Colon (tissue), 2 donors: Measurements from ENCODE around the gene SYT6.
"Not testable (repeated sequence)": the region's sequence is repeated elsewhere in the genome, so short reads cannot be mapped to it uniquely, and the experiment has no call there.

ENCODE experiments used
- FAIRE-seq: peaks from 2 replicates; lab custom pipeline; 2012; peaks lifted over from hg19 to GRCh38; lab: Jason Lieb, UNC
- donor health status: control.
- donor health status: control.

The SYT6 gene

DNA sequence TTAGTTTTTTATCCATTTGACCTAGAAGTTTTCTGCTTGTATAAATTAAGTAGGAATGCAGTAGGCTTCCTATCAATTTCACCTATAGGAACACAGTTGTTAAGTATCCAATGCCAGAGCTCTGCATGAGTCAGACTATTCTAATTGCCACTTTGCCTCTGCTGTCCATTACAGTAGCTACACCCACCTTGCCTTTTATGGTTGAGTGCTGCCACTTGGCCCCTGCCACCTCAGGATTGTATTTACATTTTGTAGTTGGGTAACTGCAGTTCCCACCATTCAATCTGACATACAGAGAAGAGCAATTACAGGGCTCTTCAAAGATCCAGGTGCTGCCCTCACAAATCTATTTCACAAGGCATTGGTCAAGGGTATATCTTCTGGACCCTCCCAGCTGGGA is 83.9 kb downstream of the SYT6 start:
- not testable (repeated sequence) for FAIRE-seq

DNA sequence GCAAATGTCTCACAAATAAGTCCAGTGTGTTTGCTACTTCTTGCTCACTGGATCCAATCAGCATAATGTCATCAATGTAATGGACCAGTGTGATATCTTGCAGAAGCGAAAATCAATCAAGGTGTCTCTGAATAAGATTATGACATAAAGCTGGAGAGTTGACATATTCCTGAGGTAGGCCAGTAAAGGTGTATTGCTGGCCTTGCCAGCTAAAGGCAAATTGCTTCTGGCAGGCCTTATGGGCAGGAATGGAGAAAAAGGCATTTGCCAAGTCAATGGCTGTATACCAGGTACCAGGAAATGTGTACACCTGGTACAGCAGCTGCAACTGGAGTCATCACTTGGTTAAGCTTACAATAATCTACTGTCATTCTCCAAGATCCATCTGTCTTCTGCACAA is 85.0 kb downstream of the SYT6 start:
- not testable (repeated sequence) for FAIRE-seq

DNA sequence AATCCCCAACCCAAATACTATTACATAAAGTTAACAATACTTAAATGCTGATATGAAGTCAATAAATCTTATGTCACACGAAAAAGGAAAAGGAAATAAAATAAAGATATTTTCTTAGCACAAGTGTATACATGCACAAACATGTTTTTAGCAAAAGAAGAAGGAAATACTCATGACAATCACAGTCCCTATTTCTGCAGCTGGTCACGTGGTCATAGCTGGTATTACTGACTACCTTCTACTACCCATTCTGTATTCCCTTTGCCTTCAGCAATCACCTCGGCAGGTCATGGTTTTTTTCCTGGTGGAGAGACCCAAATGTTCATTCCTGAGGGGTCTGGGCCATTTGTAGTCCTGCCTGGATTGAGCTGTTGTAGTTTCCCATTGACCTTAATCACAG is 88.0 kb downstream of the SYT6 start:
- FAIRE-seq, result not testable (repeated sequence)

DNA sequence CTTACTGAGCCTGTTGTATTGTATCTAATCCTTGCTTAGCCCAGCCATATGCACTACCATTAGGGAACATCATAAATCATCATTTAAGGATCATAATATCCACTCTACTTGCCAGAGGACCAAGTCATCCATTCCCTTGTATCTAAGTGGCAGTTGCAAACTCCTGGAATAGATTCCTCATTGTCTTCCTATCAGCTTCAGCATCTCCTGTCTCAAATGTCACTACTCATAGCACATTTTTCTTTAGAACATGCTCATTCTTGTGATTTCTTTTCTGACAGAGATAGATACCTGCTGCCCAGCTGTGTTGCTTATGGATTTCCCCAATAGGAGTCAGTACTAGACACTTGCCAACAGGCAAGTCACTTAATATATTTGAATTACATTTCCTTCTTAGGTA is 90.1 kb downstream of the SYT6 start:
- FAIRE-seq, result no peak

DNA sequence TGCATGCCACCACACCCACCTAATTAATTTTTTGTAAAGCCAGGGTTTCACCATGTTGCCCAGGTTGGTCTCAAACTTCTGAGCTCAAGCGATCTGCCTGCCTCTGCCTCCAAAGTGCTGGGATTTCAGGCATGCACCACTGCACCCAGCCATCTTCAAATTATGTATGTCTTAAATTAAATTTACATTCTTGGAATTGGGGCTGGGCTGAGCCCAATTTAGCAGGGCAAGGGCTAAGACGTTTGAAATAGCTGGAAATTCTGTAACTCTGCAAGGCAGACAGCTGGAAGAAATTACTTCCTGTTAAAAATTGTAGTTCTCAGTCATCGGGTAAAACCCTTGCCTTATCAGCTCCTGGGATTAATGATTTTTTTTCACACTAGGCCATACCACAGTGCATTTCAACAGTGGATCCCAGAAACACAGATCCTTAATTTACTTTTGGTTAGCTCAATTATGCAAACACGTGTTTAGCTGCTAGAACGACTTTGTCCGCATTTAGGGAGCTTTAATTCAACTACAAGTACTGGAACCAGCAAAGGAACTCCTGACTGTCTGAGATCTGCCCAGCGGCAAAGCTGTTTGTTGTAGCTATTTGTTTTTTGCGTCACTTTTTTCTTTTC is 91.1 kb downstream of the SYT6 start:
- FAIRE-seq, result no peak

DNA sequence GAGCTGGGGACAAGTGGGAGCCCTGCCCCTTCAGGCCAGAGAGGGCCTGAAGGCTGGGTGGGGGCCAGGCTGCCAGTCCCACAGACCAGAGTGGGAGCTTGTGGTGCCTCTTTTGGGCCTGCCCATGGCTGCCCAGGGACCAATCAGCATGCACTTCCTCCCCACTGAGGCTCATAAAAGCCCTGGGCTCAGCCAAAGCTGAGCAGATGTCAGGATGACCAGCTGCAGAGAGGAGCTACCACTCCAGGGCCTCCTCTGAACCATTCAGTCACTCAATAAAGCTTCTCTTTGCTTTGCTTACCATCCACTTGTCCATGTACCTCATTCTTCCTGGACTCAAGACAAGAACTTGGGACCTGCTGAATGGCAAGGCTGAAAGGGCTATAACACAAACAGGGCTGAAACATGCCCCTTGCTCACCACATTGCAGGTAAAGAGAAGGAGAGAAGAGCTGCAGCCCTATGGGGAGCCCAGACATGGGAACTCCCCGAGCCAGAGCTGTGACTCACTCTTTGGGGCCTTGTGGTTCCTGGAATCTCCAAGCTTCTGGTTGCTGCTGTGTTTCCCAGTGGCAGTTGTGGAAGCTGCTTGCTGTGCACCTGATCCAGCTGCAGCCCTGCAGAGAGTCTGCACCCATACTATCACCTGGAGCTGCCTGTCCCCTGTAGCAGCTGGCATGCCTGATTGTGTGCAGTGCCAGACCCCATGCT is 92.4 kb downstream of the SYT6 start:
- no peak for FAIRE-seq

DNA sequence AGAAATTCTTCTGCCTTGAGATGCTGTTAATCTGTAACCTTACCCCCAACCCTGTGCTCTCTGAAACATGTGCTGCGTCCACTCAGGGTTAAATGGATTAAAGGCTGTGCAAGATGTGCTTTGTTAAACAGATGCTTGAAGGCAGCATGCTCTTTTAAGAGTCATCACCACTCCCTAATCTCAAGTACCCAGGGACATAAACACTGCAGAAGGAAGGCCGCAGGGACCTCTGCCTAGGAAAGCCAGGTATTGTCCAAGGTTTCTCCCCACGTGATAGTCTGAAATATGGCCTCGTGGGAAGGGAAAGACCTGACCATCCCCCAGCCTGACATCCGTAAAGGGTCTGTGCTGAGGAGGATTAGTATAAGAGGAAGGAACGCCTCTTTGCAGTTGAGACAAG is 95.4 kb downstream of the SYT6 start:
- not testable (repeated sequence) for FAIRE-seq

DNA sequence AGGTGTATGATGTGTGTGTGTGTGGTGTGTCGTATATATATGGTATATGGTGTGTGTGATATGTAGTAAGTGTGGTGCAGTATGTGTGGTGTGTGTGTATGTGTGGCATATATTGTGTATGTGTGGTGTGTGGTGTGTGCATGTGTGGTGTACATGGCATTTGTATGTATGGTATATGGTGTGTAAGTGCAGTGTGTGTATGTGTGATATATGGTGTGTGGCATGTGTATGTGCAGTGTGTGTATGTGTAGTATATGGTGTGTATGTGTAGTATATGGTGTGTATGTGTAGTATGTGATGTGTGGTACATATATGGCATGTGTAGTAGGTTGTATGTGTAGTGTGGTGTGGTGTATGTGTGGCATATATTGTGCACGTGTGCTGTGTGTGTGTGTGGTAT is 99.5 kb downstream of the SYT6 start:
- no peak for FAIRE-seq

DNA sequence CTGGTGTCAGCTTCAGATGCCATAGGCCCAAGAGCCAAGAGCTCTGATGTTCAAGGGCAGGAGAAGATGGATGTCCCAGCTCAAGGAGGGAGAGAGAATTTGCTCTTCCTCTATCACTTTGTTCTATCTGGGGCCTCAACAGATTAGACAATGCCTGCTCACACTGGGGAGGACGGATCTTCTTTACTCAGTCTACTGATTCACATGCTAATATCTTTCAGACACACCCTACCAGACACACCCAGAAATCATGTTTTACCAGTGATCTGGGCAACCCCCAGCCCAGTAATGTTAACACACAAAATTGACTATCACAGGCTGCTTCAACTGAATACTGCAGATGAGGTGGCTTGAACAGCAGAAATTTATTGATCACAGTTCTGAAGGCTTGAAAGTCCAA is 105.4 kb downstream of the SYT6 start:
- no peak for FAIRE-seq

DNA sequence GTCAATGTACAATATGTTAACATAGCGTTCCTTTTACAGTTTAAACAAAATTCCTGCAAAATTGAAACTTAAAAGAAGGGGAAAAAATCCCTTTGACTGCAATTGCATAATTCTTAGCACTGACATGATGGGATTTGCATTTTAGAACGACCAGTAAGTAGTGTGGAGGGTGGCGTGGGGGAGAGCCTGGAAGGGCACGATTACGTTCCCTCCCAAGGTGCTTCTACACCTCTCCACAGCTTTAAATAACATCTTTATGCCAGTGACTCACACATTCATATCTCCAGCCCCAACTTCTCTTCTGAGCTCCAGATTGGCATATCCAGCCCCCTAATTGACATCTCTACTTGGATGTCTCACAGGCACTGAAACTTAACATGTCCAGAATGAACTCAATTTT is 110.1 kb downstream of the SYT6 start:
- no peak for FAIRE-seq

DNA sequence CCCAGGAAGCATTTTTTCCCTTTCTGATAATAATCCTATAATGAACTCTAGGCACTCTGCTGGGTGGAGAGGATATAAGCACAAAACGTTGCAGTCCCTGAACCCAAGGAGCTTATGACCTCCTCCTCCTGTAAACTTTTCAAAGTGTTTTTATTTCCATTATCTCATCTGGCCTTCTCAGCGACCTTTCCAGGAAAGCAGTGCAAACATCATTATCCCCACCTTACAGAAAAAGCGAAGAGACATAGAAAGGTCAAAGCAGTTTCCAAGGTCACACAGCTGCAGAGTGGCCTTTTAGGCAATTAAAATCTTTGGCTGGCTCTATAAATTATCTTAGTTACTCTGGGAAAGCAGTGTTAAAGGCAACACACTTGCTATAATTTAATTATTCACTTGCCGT is 110.6 kb downstream of the SYT6 start:
- no peak for FAIRE-seq

DNA sequence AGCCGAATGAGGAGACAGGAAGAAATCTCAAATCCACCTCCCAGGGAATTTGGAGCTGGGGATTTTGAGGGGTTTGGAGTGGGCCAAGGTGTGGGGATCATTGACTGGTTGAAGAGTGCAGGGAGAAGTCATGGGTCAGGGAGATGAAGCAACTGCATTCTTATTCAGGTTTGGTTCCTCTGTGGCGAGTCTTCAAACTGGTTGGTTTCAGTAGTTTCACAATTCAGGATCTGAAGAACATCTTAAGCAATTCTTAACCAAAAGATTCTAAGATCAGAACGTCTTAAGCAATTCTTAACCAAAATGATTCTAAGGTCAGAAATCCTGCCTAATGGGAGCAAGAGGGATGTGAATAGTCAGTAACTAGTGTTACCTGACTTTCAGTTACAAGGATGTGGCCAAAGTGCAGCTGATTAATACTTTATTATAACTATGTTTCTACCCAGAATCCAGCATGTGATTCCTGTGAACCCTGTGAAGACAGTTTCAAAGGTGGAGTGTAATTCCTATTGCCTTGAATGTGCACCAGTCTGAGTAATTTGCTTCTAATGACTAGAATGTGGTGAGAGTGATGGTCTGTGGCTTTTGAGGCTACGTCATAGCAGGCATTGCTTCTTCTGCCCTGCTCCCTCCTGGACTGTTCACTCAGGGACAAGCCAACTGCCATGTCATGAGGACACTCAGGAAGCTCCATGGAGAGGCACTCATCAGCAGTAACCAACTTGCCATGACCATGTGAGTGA is 113.2 kb downstream of the SYT6 start:
- no peak for FAIRE-seq
